Omental fat pad (tissue), 4 donors: ENCODE data around the gene MBD6. TPM values are rescaled to one million over a fixed set of nuclear protein-coding genes. Genes with fewer than 3 reads are reported as not detected.

ENCODE experiments used
- ATAC-seq: fragments of 150-250 bp; one replicate; pipeline ENCODE4 v1.9.1; 2016; ENCODE audit warnings: mild to moderate bottlenecking, moderate library complexity; ENCODE audit not compliant: low FRiP score
- DNase-seq: peaks from one replicate; pipeline ENCODE4 v3.0.0-alpha.2; 2019; ENCODE audit warnings: low spot score
- CTCF ChIP-seq, 3 donors: fragments of 450-650 bp; IDR thresholded peaks; one replicate each; pipeline ENCODE4 v1.5.1; 2016 to 2017; ENCODE audit warnings: antibody characterized with exemption in 3 of 3, mild to moderate bottlenecking in 3 of 3, moderate library complexity in 2 of 3
- total RNA-seq, 4 donors: library from RNA; depleted of rRNA; stranded (reverse); fragments of >200 nt; gene quantifications; one replicate each; pipeline ENCODE4 v1.1.0, GENCODE V29; 2016

MBD6 gene
- total RNA-seq, 4 donors from 2014 or later, result 11.8 to 40.2 (median 15.2) TPM

DNA sequence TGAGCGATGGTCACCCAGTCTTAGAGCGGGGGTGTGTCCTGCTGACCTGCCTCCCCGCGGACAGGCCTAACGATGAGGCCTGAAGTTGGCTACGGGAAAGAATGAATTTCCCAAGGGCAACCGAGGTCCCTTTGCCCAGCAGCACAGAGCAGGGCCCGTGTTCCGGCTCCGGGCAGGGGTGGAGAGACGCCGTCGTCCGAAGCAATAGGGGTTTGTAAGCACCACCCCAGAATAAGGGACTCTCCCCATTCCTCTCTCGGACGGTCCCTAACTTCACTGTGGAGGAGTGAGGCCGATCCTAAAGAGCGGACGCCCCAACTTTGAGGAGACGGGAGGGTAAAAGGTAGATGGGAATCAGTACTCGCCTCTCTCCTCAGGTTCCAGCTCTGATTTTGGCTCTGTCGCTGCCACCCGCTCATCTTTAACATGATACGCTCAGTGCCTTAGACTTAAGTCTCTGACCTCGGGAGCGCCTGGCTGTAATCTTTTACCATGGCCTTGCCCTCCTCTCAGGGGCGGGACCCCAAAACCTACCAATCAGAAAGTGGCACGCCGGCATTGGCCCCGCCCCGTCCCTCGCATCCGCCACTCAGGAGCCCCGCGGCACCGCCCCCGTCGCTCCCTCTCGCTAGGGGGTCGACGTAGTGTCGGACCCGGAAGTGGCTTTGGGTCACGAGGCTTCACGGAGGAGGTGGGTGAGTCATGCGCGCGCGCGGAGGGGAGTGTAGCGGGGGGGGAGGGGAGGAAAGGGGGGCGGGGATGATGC, 2.4 kb upstream of the MBD6 start, which contains the start of gene DDIT3:
DDIT3 (minus strand) TSS at position 462 of the 766 bp plus-strand sequence. CDS start 3,108 bp downstream, outside the sequence.
- TF ChIP-seq CTCF (IDR thresholded peaks at IDR 0.05), result no peak
- peak; percentile 98 for DNase-seq
- ATAC-seq, result peak; percentile 92

DNA sequence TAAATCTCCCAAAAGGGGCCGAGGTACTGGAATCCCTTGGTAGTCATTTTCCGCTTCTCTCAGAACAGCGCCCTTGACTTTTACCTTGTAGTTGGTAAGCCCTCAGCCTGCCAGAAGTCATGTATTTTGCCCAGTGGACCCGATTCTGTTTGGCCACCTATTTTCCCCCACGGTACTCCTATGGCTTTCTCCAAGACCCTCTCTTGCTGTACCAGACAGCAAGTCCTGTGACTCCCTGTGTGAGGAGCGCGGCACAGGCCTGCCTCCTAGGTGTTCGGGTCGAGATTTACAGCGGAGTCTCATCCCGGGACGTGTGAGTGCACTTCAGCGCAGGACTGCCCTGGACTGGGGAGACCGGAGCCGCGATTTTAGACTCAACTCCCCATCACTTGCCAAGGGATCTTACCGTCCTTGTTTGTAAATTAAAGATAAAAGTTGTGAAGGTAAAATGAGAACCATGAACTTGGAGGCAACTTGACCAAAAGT, 1.1 kb upstream of the MBD6 start:
- TF ChIP-seq CTCF (IDR thresholded peaks at IDR 0.05), result no peak
- DNase-seq, result no peak
- ATAC-seq, result no peak

GRCh38 chr12:57522887-57523705, 472 bp downstream of the MBD6 start:
- TF ChIP-seq CTCF (IDR thresholded peaks at IDR 0.05), result no peak
- DNase-seq, result no peak
- ATAC-seq, result no peak

DNA sequence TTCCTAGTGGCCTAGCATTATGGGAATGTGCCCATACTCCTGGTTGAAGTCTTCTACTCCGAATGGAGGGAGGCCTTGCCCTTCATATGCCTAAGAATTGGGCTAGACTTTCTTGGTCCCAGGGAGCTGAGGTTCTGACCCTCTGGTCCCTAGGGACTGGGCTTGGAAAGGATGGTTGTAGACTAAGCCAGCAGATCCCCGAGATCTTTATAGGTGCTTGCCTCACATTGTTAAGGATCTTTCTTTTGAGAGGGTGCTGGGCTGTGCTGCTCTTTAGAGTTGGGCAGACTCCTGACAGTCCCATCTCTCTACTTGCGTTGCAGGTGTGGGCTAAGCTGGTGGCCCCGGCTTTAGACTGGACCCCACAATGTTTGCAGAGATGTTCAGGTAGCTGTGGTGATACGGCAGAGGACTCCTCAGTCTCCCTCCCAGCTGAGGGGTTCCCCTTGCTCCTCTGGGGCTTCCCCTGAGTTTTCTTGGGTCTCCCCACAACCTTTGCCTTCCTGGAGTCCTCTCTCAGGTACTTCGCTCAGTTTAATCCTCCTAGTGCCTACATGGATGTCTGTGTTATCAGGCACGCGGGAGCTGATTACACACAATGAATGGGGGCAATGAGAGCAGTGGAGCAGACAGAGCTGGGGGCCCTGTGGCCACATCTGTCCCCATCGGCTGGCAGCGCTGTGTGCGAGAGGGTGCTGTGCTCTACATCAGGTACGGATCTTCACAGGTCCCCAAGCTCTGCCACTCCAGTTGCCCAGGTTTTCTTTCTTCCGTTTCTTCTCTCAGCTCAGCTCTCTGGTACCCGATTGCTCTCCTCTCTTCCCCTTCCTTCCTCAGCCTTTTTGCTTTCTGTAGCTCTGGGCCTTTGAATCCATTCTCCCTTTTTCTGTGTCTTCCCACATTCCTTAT, 1.3 kb downstream of the MBD6 start:
- TF ChIP-seq CTCF (IDR thresholded peaks at IDR 0.05), result no peak
- ATAC-seq, result no peak
- no peak for DNase-seq

- ATAC-seq (no peak), DNase-seq (no peak)
- TF ChIP-seq CTCF (IDR thresholded peaks at IDR 0.05), result no peak
Observed at GRCh38 chr12:57524814-57525614, 2.4 kb downstream of the MBD6 start.
